ENCODE measurements around the gene GPR75.

The GPR75 gene

DNA sequence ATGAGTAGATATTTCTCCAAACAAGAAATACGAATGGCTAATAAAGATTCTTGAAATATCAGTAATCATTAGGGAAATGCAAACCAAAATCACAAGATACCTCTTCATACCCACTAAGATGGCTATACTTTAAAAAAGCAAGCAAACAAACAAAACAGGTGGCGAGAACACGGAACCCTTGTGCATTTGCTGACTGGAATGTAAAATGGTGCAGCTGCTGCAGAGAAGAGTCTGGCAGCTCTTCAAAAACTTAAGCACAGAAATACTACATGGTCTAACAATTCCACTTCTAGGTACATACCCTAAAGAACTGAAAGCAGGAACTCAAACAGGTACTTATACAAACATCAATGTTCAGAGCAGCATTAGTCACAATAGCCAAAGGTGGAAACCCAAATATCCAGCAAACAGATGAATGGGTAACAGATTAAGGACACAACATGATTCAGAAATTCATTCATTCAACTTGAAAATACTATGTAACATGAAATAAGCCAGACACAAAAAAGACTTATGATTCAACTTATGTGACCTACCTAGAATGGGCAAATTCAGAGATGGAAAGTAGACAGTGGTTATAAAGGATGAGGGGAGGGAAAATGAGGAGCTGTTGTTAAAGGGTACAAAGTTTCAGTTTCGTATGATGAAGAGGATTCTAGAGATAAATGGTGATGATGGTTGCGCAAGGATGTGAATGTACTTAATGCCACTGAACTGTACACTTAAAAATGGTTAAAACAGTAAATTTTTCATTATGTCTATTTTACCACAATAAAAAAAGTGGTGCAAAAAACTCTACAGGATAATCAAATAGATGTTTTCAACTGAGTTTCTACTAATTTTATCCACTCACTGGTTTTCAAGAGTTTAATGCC, 26.9 kb upstream of the GPR75 start:
- H3K9ac ChIP-seq (ENCODE audit: low read length), result no peak overlapping the region
- no peaks in the 10 kb centered on the region for H3K9me3 ChIP-seq (ENCODE audit: insufficient read depth, low read length)
- no peaks in the 10 kb centered on the region for H3K79me2 ChIP-seq (ENCODE audit: insufficient read depth, low read length)
- TF ChIP-seq EZH2phosphoT487 (conservative IDR thresholded peaks at IDR 0.05; ENCODE audit: low read length), result no peak
- TF ChIP-seq, protein P1, sequence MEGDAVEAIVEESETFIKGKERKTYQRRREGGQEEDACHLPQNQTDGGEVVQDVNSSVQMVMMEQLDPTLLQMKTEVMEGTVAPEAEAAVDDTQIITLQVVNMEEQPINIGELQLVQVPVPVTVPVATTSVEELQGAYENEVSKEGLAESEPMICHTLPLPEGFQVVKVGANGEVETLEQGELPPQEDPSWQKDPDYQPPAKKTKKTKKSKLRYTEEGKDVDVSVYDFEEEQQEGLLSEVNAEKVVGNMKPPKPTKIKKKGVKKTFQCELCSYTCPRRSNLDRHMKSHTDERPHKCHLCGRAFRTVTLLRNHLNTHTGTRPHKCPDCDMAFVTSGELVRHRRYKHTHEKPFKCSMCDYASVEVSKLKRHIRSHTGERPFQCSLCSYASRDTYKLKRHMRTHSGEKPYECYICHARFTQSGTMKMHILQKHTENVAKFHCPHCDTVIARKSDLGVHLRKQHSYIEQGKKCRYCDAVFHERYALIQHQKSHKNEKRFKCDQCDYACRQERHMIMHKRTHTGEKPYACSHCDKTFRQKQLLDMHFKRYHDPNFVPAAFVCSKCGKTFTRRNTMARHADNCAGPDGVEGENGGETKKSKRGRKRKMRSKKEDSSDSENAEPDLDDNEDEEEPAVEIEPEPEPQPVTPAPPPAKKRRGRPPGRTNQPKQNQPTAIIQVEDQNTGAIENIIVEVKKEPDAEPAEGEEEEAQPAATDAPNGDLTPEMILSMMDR (IDR thresholded peaks at IDR 0.05; ENCODE audit: insufficient read depth, low read length, poor library complexity, severe bottlenecking), result no peak
- H3K4me3 ChIP-seq (ENCODE audit: insufficient read depth, low read length, poor library complexity, severe bottlenecking), result no peak overlapping the region
- no peak overlapping the region for H2AFZ ChIP-seq (ENCODE audit: low read depth, low read length, severe bottlenecking)
- no peaks in the 10 kb centered on the region for H4K20me1 ChIP-seq (ENCODE audit: low read depth, low read length)
- no peaks in the 10 kb centered on the region; the same call in 1 of the 2 replicates for H3F3A ChIP-seq (ENCODE audit: insufficient read depth)
- no peaks in the 10 kb centered on the region for H3K27me3 ChIP-seq (ENCODE audit: low read length)
- no peak overlapping the region for H3K4me2 ChIP-seq (ENCODE audit: low read depth, low read length, poor library complexity, severe bottlenecking)
- H3K36me3 ChIP-seq (ENCODE audit: low read length), result peaks cover 57% of the 10 kb centered on the region
- no peaks in the 10 kb centered on the region for H3K9me2 ChIP-seq (replicated peaks; ENCODE audit: insufficient read depth, low read length)
- no peak overlapping the region for H3K27ac ChIP-seq (ENCODE audit: low read depth, low read length)

DNA sequence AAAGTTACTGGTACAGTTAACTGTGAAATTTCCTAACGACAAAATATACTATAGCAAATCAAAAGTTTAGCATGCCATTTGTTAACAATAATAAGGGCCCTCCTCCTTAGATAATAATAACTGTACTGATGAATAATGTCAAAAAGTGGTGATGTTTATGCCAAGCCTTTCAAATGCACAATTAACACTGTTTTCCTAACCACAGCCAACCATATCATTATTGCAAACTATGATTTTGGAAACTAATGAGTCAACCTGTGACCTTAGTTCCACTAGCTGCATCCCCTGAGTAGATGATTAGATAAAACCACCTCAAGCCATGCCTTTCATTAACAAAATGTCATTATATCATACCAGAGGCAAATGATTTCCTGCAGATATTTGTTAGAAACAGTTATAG, 25.1 kb upstream of the GPR75 start:
- Histone ChIP-seq H3K36me3 (ENCODE audit: low read length) (peaks cover 53% of the 10 kb centered on the region), H3K9ac (ENCODE audit: low read length) (no peak overlapping the region), H3K27me3 (ENCODE audit: low read length) (no peaks in the 10 kb centered on the region), H3K9me2 (replicated peaks; ENCODE audit: insufficient read depth, low read length) (no peaks in the 10 kb centered on the region), H3K4me3 (ENCODE audit: insufficient read depth, low read length, poor library complexity, severe bottlenecking) (no peak overlapping the region), H3K4me2 (ENCODE audit: low read depth, low read length, poor library complexity, severe bottlenecking) (no peak overlapping the region), H2AFZ (ENCODE audit: low read depth, low read length, severe bottlenecking) (no peak overlapping the region), H3F3A (ENCODE audit: insufficient read depth) (no peaks in the 10 kb centered on the region; the same call in 1 of the 2 replicates), H3K9me3 (ENCODE audit: insufficient read depth, low read length) (no peaks in the 10 kb centered on the region), H3K79me2 (ENCODE audit: insufficient read depth, low read length) (no peaks in the 10 kb centered on the region), H3K27ac (ENCODE audit: low read depth, low read length) (no peak overlapping the region), H4K20me1 (ENCODE audit: low read depth, low read length) (no peaks in the 10 kb centered on the region)
- TF ChIP-seq EZH2phosphoT487 (conservative IDR thresholded peaks at IDR 0.05; ENCODE audit: low read length), result no peak
- TF ChIP-seq, protein P1 (IDR thresholded peaks at IDR 0.05; ENCODE audit: insufficient read depth, low read length, poor library complexity, severe bottlenecking), result no peak

DNA sequence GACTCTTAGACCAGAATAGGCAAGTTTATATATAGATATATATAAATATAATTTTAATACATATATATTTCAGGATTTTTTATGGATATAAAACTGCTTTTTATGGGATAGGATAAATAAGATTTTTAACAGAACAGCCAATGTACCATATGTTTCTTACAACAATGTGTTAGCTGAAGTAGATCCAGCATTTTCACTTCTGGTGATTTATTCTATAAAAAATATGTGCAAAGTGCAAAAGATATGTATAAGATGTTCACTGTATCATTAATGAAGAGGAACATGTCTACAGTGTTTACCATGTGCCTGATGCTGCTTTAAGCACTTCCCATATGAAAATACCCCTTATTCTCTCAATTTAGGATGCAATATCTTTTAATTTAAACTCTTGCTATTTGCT, 22.2 kb upstream of the GPR75 start:
- TF ChIP-seq, protein P1 (IDR thresholded peaks at IDR 0.05; ENCODE audit: insufficient read depth, low read length, poor library complexity, severe bottlenecking), result no peak
- no peak for TF ChIP-seq EZH2phosphoT487 (conservative IDR thresholded peaks at IDR 0.05; ENCODE audit: low read length)
- Histone ChIP-seq H3K27ac (ENCODE audit: low read depth, low read length) (no peak overlapping the region), H3K36me3 (ENCODE audit: low read length) (peaks cover 43% of the 10 kb centered on the region)

More for the DNA sequence above, 22.2 kb upstream of the GPR75 start:
- H2AFZ ChIP-seq (ENCODE audit: low read depth, low read length, severe bottlenecking), result no peak overlapping the region
- H3K9me3 ChIP-seq (ENCODE audit: insufficient read depth, low read length), result no peaks in the 10 kb centered on the region
- H3K4me2 ChIP-seq (ENCODE audit: low read depth, low read length, poor library complexity, severe bottlenecking), result no peak overlapping the region
- no peaks in the 10 kb centered on the region for H3K79me2 ChIP-seq (ENCODE audit: insufficient read depth, low read length)
- H3K27me3 ChIP-seq (ENCODE audit: low read length), result no peaks in the 10 kb centered on the region
- H3K9me2 ChIP-seq (replicated peaks; ENCODE audit: insufficient read depth, low read length), result no peaks in the 10 kb centered on the region
- no peaks in the 10 kb centered on the region for H3F3A ChIP-seq (ENCODE audit: insufficient read depth)
- H3K9ac ChIP-seq (ENCODE audit: low read length), result no peak overlapping the region
- H4K20me1 ChIP-seq (ENCODE audit: low read depth, low read length), result no peaks in the 10 kb centered on the region
- H3K4me3 ChIP-seq (ENCODE audit: insufficient read depth, low read length, poor library complexity, severe bottlenecking), result no peak overlapping the region

All from SU-DHL-6 (cell line).